Tongue (tissue), 2 donors: ENCODE results near the gene MYH10. TPM values are rescaled to one million over a fixed set of nuclear protein-coding genes. Genes with fewer than 3 reads are reported as not detected.
A peak's percentile ranks its signal among the peaks of the same experiment; 100 is the strongest.

ENCODE experiments used
- DNase-seq: peaks from one replicate; pipeline ENCODE4 v3.0.0-alpha.2; 2015
- total RNA-seq: library from RNA; depleted of rRNA; stranded (reverse); fragments of >200 nt; gene quantifications from one replicate; pipeline ENCODE4 v1.2.3, GENCODE V29; 2014

The MYH10 gene
- total RNA-seq, 1 donor from 2014 or later: 86.1 TPM

- no peak for DNase-seq
Observed at GRCh38 chr17:8473451-8474192, 156.9 kb downstream of the MYH10 start.

GRCh38 chr17:8472663-8473062 is 157.9 kb downstream of the MYH10 start:
- DNase-seq: no peak

GRCh38 chr17:8470447-8471047 is 160.0 kb downstream of the MYH10 start:
- DNase-seq: peak; percentile 32

- DNase-seq: peak; percentile 24
Observed at GRCh38 chr17:8469964-8470363, 160.6 kb downstream of the MYH10 start.

GRCh38 chr17:8468980-8469379 is 161.5 kb downstream of the MYH10 start:
- DNase-seq: no peak

- peak; percentile 89 for DNase-seq
Observed at GRCh38 chr17:8468127-8468526, 162.4 kb downstream of the MYH10 start.

- peak; percentile 7 for DNase-seq
Observed at GRCh38 chr17:8467527-8467926, 163.0 kb downstream of the MYH10 start.

GRCh38 chr17:8466873-8467272 is 163.7 kb downstream of the MYH10 start:
- DNase-seq: no peak

- no peak for DNase-seq
Observed at GRCh38 chr17:8466456-8466855, 164.1 kb downstream of the MYH10 start.

GRCh38 chr17:8465759-8466158 is 164.8 kb downstream of the MYH10 start:
- no peak for DNase-seq

GRCh38 chr17:8465356-8465755 is 165.2 kb downstream of the MYH10 start:
- peak; percentile 64 for DNase-seq

- peak; percentile 21 for DNase-seq
Observed at GRCh38 chr17:8464941-8465340, 165.6 kb downstream of the MYH10 start.

- no peak for DNase-seq
Observed at GRCh38 chr17:8463099-8463498, 167.4 kb downstream of the MYH10 start.

GRCh38 chr17:8462564-8462963 is 168.0 kb downstream of the MYH10 start:
- no peak for DNase-seq

GRCh38 chr17:8459831-8460230 is 170.7 kb downstream of the MYH10 start:
- DNase-seq: no peak

GRCh38 chr17:8459107-8459506 is 171.4 kb downstream of the MYH10 start:
- no peak for DNase-seq

- DNase-seq: no peak
Observed at GRCh38 chr17:8458128-8458527, 172.4 kb downstream of the MYH10 start.

- no peak for DNase-seq
Observed at GRCh38 chr17:8455665-8456209, 174.8 kb downstream of the MYH10 start.

- no peak for DNase-seq
Observed at GRCh38 chr17:8453326-8453725, 177.2 kb downstream of the MYH10 start.

- DNase-seq: no peak
Observed at GRCh38 chr17:8451933-8452614, 178.5 kb downstream of the MYH10 start.

GRCh38 chr17:8448310-8448709 is 182.2 kb downstream of the MYH10 start:
- DNase-seq: no peak

- DNase-seq: no peak
Observed at GRCh38 chr17:8447799-8448198, 182.7 kb downstream of the MYH10 start.

GRCh38 chr17:8445536-8445935 is 185.0 kb downstream of the MYH10 start:
- DNase-seq: no peak
